ENCODE measurements around the gene LONP2.
A peak's percentile ranks its signal among the peaks of the same experiment; 100 is the strongest.

Gene LONP2

GRCh38 chr16:48215738-48216137 is 28.4 kb upstream of the LONP2 start:
- TF ChIP-seq POLR2AphosphoS5 (IDR thresholded peaks at IDR 0.05; ENCODE audit: low read depth, low read length): no peak
- TF ChIP-seq TAF1 (IDR thresholded peaks at IDR 0.05; ENCODE audit: borderline replicate concordance, low read depth, low read length): no peak
- no peak for TF ChIP-seq POLR2A (IDR thresholded peaks at IDR 0.05; ENCODE audit: low read depth, low read length)
- DNase-seq (ENCODE audit: insufficient read length) (no peak), FAIRE-seq (no peak)

- TF ChIP-seq POLR2AphosphoS5 (IDR thresholded peaks at IDR 0.05; ENCODE audit: low read depth, low read length) (no peak), POLR2A (IDR thresholded peaks at IDR 0.05; ENCODE audit: low read depth, low read length) (no peak), TAF1 (IDR thresholded peaks at IDR 0.05; ENCODE audit: borderline replicate concordance, low read depth, low read length) (no peak)
- no peak for DNase-seq (ENCODE audit: insufficient read length)
- FAIRE-seq: no peak
Observed at GRCh38 chr16:48217708-48218107, 26.4 kb upstream of the LONP2 start.

GRCh38 chr16:48218473-48218872 is 25.6 kb upstream of the LONP2 start:
- DNase-seq (ENCODE audit: insufficient read length): no peak
- TF ChIP-seq TAF1 (IDR thresholded peaks at IDR 0.05; ENCODE audit: borderline replicate concordance, low read depth, low read length) (no peak), POLR2A (IDR thresholded peaks at IDR 0.05; ENCODE audit: low read depth, low read length) (no peak), POLR2AphosphoS5 (IDR thresholded peaks at IDR 0.05; ENCODE audit: low read depth, low read length) (no peak)
- FAIRE-seq: no peak

GRCh38 chr16:48220891-48221290 is 23.2 kb upstream of the LONP2 start:
- DNase-seq (ENCODE audit: insufficient read length): no peak
- FAIRE-seq: no peak
- TF ChIP-seq POLR2A (IDR thresholded peaks at IDR 0.05; ENCODE audit: low read depth, low read length) (no peak), POLR2AphosphoS5 (IDR thresholded peaks at IDR 0.05; ENCODE audit: low read depth, low read length) (no peak), TAF1 (IDR thresholded peaks at IDR 0.05; ENCODE audit: borderline replicate concordance, low read depth, low read length) (no peak)

GRCh38 chr16:48223490-48223889 is 20.6 kb upstream of the LONP2 start:
- FAIRE-seq: no peak

GRCh38 chr16:48225456-48225855 is 18.6 kb upstream of the LONP2 start:
- FAIRE-seq: no peak

More at GRCh38 chr16:48223490-48223889, 20.6 kb upstream of the LONP2 start:
- DNase-seq (ENCODE audit: insufficient read length): no peak
- TF ChIP-seq POLR2A (IDR thresholded peaks at IDR 0.05; ENCODE audit: low read depth, low read length) (no peak), TAF1 (IDR thresholded peaks at IDR 0.05; ENCODE audit: borderline replicate concordance, low read depth, low read length) (no peak), POLR2AphosphoS5 (IDR thresholded peaks at IDR 0.05; ENCODE audit: low read depth, low read length) (no peak)

GRCh38 chr16:48231727-48232492 is 12.2 kb upstream of the LONP2 start:
- FAIRE-seq (peak; percentile 75), DNase-seq (ENCODE audit: insufficient read length) (no peak)
- TF ChIP-seq TAF1 (IDR thresholded peaks at IDR 0.05; ENCODE audit: borderline replicate concordance, low read depth, low read length) (no peak), POLR2AphosphoS5 (IDR thresholded peaks at IDR 0.05; ENCODE audit: low read depth, low read length) (no peak), POLR2A (IDR thresholded peaks at IDR 0.05; ENCODE audit: low read depth, low read length) (no peak)

More at GRCh38 chr16:48225456-48225855, 18.6 kb upstream of the LONP2 start:
- TF ChIP-seq TAF1 (IDR thresholded peaks at IDR 0.05; ENCODE audit: borderline replicate concordance, low read depth, low read length): no peak
- TF ChIP-seq POLR2A (IDR thresholded peaks at IDR 0.05; ENCODE audit: low read depth, low read length): no peak
- no peak for TF ChIP-seq POLR2AphosphoS5 (IDR thresholded peaks at IDR 0.05; ENCODE audit: low read depth, low read length)
- DNase-seq (ENCODE audit: insufficient read length): no peak

GRCh38 chr16:48232493-48233040 is 11.5 kb upstream of the LONP2 start:
- DNase-seq (ENCODE audit: insufficient read length) (no peak), FAIRE-seq (no peak)
- TF ChIP-seq POLR2AphosphoS5 (IDR thresholded peaks at IDR 0.05; ENCODE audit: low read depth, low read length): no peak
- TF ChIP-seq TAF1 (IDR thresholded peaks at IDR 0.05; ENCODE audit: borderline replicate concordance, low read depth, low read length): no peak
- no peak for TF ChIP-seq POLR2A (IDR thresholded peaks at IDR 0.05; ENCODE audit: low read depth, low read length)

GRCh38 chr16:48234630-48235029 is 9.5 kb upstream of the LONP2 start:
- DNase-seq (ENCODE audit: insufficient read length) (no peak), FAIRE-seq (no peak)
- TF ChIP-seq TAF1 (IDR thresholded peaks at IDR 0.05; ENCODE audit: borderline replicate concordance, low read depth, low read length) (no peak), POLR2AphosphoS5 (IDR thresholded peaks at IDR 0.05; ENCODE audit: low read depth, low read length) (no peak), POLR2A (IDR thresholded peaks at IDR 0.05; ENCODE audit: low read depth, low read length) (no peak)

GRCh38 chr16:48235058-48235555 is 9.0 kb upstream of the LONP2 start:
- FAIRE-seq: no peak
- no peak for DNase-seq (ENCODE audit: insufficient read length)
- TF ChIP-seq POLR2A (IDR thresholded peaks at IDR 0.05; ENCODE audit: low read depth, low read length) (no peak), POLR2AphosphoS5 (IDR thresholded peaks at IDR 0.05; ENCODE audit: low read depth, low read length) (no peak), TAF1 (IDR thresholded peaks at IDR 0.05; ENCODE audit: borderline replicate concordance, low read depth, low read length) (no peak)

- TF ChIP-seq POLR2AphosphoS5 (IDR thresholded peaks at IDR 0.05; ENCODE audit: low read depth, low read length) (no peak), TAF1 (IDR thresholded peaks at IDR 0.05; ENCODE audit: borderline replicate concordance, low read depth, low read length) (no peak), POLR2A (IDR thresholded peaks at IDR 0.05; ENCODE audit: low read depth, low read length) (no peak)
- no peak for DNase-seq (ENCODE audit: insufficient read length)
- FAIRE-seq: no peak
Observed at GRCh38 chr16:48235556-48236136, 8.5 kb upstream of the LONP2 start.

Measured in GM12892 (cell line).